Head of caudate nucleus (tissue), 42 donors: ENCODE data around the gene CTNNBL1.

ENCODE experiments used
- DNase-seq, 42 donors: peaks; one replicate each; pipeline versions ENCODE4 v3.0.0 to v3.0.0-alpha.2; 2020 to 2021; ENCODE audit warnings: mixed read lengths in 7 of 42
- intact Hi-C: fragments of 100-400 bp; cut with DNase I; formaldehyde crosslinking; loops from one replicate; pipeline ENCODE4 v1.15.0; 2022

CTNNBL1 gene

GRCh38 chr20:37864298-37864697 lies 170.5 kb downstream of the CTNNBL1 start:
- DNase-seq: peak in 1 of 42 donors; percentile 24
- intact Hi-C loops: no loop called here

- intact Hi-C loops: no loop called here
- DNase-seq: no peak
Measured at GRCh38 chr20:37866051-37866450, 172.2 kb downstream of the CTNNBL1 start.

GRCh38 chr20:37867289-37868195 lies 173.7 kb downstream of the CTNNBL1 start:
- DNase-seq: peak in 1 of 42 donors; percentile 8

GRCh38 chr20:37868851-37869333 lies 175.1 kb downstream of the CTNNBL1 start:
- no peak for DNase-seq
- intact Hi-C loops: no loop called here

More at GRCh38 chr20:37867289-37868195, 173.7 kb downstream of the CTNNBL1 start:
- intact Hi-C loops: no loop called here

GRCh38 chr20:37869334-37869861 lies 175.6 kb downstream of the CTNNBL1 start:
- intact Hi-C loops: no loop called here

GRCh38 chr20:37870294-37870693 lies 176.5 kb downstream of the CTNNBL1 start:
- intact Hi-C loops: no loop called here
- DNase-seq: no peak

More at GRCh38 chr20:37869334-37869861, 175.6 kb downstream of the CTNNBL1 start:
- DNase-seq: no peak

- DNase-seq: no peak
- intact Hi-C loops: no loop called here
Measured at GRCh38 chr20:37871751-37872150, 177.9 kb downstream of the CTNNBL1 start.

- intact Hi-C loops: no loop called here
Measured at GRCh38 chr20:37872161-37872560, 178.3 kb downstream of the CTNNBL1 start.

GRCh38 chr20:37873884-37874283 lies 180.1 kb downstream of the CTNNBL1 start:
- intact Hi-C loops: no loop called here
- peak in 19 of 42 donors; percentile 13 to 64 (median 30) for DNase-seq

More at GRCh38 chr20:37872161-37872560, 178.3 kb downstream of the CTNNBL1 start:
- DNase-seq: no peak

- DNase-seq: no peak
- intact Hi-C loops: no loop called here
Measured at GRCh38 chr20:37875460-37876175, 181.8 kb downstream of the CTNNBL1 start.

GRCh38 chr20:37876863-37877262 lies 183.0 kb downstream of the CTNNBL1 start:
- intact Hi-C loops: no loop called here
- no peak for DNase-seq

GRCh38 chr20:37877832-37878772 lies 184.3 kb downstream of the CTNNBL1 start:
- no peak for DNase-seq
- intact Hi-C loops: no loop called here

- intact Hi-C loops: no loop called here
- no peak for DNase-seq
Measured at GRCh38 chr20:37878835-37879599, 185.2 kb downstream of the CTNNBL1 start.

- intact Hi-C loops: no loop called here
- DNase-seq: no peak
Measured at GRCh38 chr20:37879843-37880242, 186.0 kb downstream of the CTNNBL1 start.

- DNase-seq: peak in 1 of 42 donors; percentile 50
- intact Hi-C loops: no loop called here
Measured at GRCh38 chr20:37880726-37881591, 187.1 kb downstream of the CTNNBL1 start.

GRCh38 chr20:37881601-37882343 lies 187.9 kb downstream of the CTNNBL1 start:
- intact Hi-C loops: no loop called here
- DNase-seq: no peak
